Vagina (tissue), 2 donors: Measurements from ENCODE around the gene PARD6A.

ENCODE experiments used
- CTCF ChIP-seq, 3 experiments: fragments of 450-650 bp in 2 of 3; fragments of 200-600 bp in 1 of 3; sonication (generic) in 1 of 3; IDR thresholded peaks; one replicate each; pipeline ENCODE4 v1.5.1; 2017 to 2019; ENCODE audit warnings: antibody characterized with exemption in 3 of 3, mild to moderate bottlenecking in 2 of 3, moderate library complexity in 2 of 3
- POLR2A ChIP-seq, 2 donors: fragments of 450-650 bp; IDR thresholded peaks; one replicate each; pipeline ENCODE4 v1.6.1; 2017; ENCODE audit warnings: antibody characterized with exemption in 2 of 2, mild to moderate bottlenecking in 2 of 2, moderate library complexity in 2 of 2
- POLR2AphosphoS5 ChIP-seq, 2 donors: sonication (generic); formaldehyde crosslinking; IDR thresholded peaks; one replicate each; pipeline ENCODE4 v1.9.0; 2017; ENCODE audit warnings: antibody characterized with exemption in 2 of 2, mild to moderate bottlenecking in 2 of 2, low read depth in 1 of 2; ENCODE audit not compliant: insufficient read depth in 1 of 2

- TF ChIP-seq CTCF (IDR thresholded peaks at IDR 0.05) (no peak), POLR2A (IDR thresholded peaks at IDR 0.05) (no peak), POLR2AphosphoS5 (IDR thresholded peaks at IDR 0.05; ENCODE audit: insufficient read depth in 1 of 2, low read depth in 1 of 2) (no peak)
These were observed 8.8 kb downstream of the PARD6A start for GRCh38 chr16:67669499-67670101.
